ENCODE results near the gene RGS10. TPM values are rescaled to one million over a fixed set of nuclear protein-coding genes. Genes with fewer than 3 reads are reported as not detected.
A peak's percentile ranks its signal among the peaks of the same experiment; 100 is the strongest.

RGS10 gene
- 1 to 10 TPM; 4.3 to 7.5 TPM for total RNA-seq
- 9.8 TPM for polyA plus RNA-seq (2013, experiment 1 of 2)
- polyA plus RNA-seq (2013, experiment 2 of 2), result 8.5 TPM
- long read RNA-seq, experiment 1, partial matches to known transcripts, result 1 of 4 reads
- long read RNA-seq, experiment 1, other reads (novel, unspliced or antisense), result 0 of 4 reads
- long read RNA-seq, experiment 2, partial matches to known transcripts, result 0 of 2 reads
- long read RNA-seq, experiment 2, other reads (novel, unspliced or antisense), result 0 of 2 reads
- long read RNA-seq, experiment 3, partial matches to known transcripts, result 0 of 3 reads
- long read RNA-seq, experiment 3, other reads (novel, unspliced or antisense), result 0 of 3 reads
- long read RNA-seq, experiment 4, transcript RGS10-202 (5 exons, 804 nt), result major isoform, 15 of 16 reads
- long read RNA-seq, experiment 4, partial matches to known transcripts, result 0 of 16 reads
- long read RNA-seq, experiment 4, other reads (novel, unspliced or antisense), result 1 of 16 reads

- Histone ChIP-seq H3K9ac (ENCODE audit: extremely low read depth, low read length, poor library complexity, severe bottlenecking) (no peak within 1 kb of the TSS), H3K27me3 (ENCODE audit: control insufficient read depth, insufficient read depth, low read length, poor library complexity, severe bottlenecking) (peaks cover 74% of the 10 kb centered on the region), H3K4me1 (ENCODE audit: control insufficient read depth, insufficient read depth, low read length) (peaks cover 4% of the 10 kb centered on the region), H3K27ac (ENCODE audit: low read depth, low read length) (no peak within 1 kb of the TSS), H3K9me3 (ENCODE audit: control insufficient read depth, low read length) (no peaks in the 10 kb centered on the region), H3K36me3 (ENCODE audit: control insufficient read depth, insufficient read depth, low read length) (no peaks in the 10 kb centered on the region), H3K4me3 (ENCODE audit: low read length) (peak within 1 kb of the TSS; percentile 76)
- H3K36me3 Mint-ChIP-seq (ENCODE audit: low read depth), result no peaks in the 10 kb centered on the region
- H3K27me3 Mint-ChIP-seq (ENCODE audit: insufficient read depth), result peaks cover 80% of the 10 kb centered on the region
- no peak for TF ChIP-seq CTCF (conservative IDR thresholded peaks at IDR 0.05)
- H3K27ac Mint-ChIP-seq, result no peak within 1 kb of the TSS
- H3K9me3 Mint-ChIP-seq, result no peaks in the 10 kb centered on the region
- H3K4me1 Mint-ChIP-seq, result peaks cover 21% of the 10 kb centered on the region
- peak; percentile 86 for DNase-seq
- 0 to 2% methylated on average over 11 to 75 of the region's 76 CpGs for WGBS, 2 experiments (ENCODE audit: insufficient coverage in 1 of 2, insufficient read length in 1 of 2)
- H3K4me3 Mint-ChIP-seq, result peak within 1 kb of the TSS; percentile 59
These were observed at the start of gene RGS10 for GRCh38 chr10:119542357-119542987. RGS10 (minus strand) TSS chr10:119542719; CDS start chr10:119542638, 81 bp downstream.

- Histone ChIP-seq H3K27ac (ENCODE audit: low read depth, low read length) (no peak overlapping the region), H3K36me3 (ENCODE audit: control insufficient read depth, insufficient read depth, low read length) (peaks cover 66% of the 10 kb centered on the region), H3K9ac (ENCODE audit: extremely low read depth, low read length, poor library complexity, severe bottlenecking) (no peak overlapping the region), H3K27me3 (ENCODE audit: control insufficient read depth, insufficient read depth, low read length, poor library complexity, severe bottlenecking) (no peaks in the 10 kb centered on the region), H3K9me3 (ENCODE audit: control insufficient read depth, low read length) (no peaks in the 10 kb centered on the region), H3K4me1 (ENCODE audit: control insufficient read depth, insufficient read depth, low read length) (peaks cover 5% of the 10 kb centered on the region), H3K4me3 (ENCODE audit: low read length) (no peak overlapping the region)
- no peak for TF ChIP-seq CTCF (conservative IDR thresholded peaks at IDR 0.05)
- no peaks in the 10 kb centered on the region for H3K9me3 Mint-ChIP-seq
- peaks cover 10% of the 10 kb centered on the region for H3K4me1 Mint-ChIP-seq
- DNase-seq, result no peak
- no peak overlapping the region for H3K4me3 Mint-ChIP-seq
- H3K27me3 Mint-ChIP-seq (ENCODE audit: insufficient read depth), result no peaks in the 10 kb centered on the region
- no peak overlapping the region for H3K27ac Mint-ChIP-seq
- H3K36me3 Mint-ChIP-seq (ENCODE audit: low read depth), result peaks cover 23% of the 10 kb centered on the region
- WGBS, 2 experiments (ENCODE audit: insufficient coverage in 1 of 2, insufficient read length in 1 of 2), result 93 to 96% methylated on average over 4 of the region's 4 CpGs
These were observed 45.6 kb upstream of the RGS10 start for GRCh38 chr10:119588071-119588470.

- Mint-ChIP-seq H3K4me1 (no peaks in the 10 kb centered on the region), H3K36me3 (ENCODE audit: low read depth) (peaks cover 63% of the 10 kb centered on the region), H3K27me3 (ENCODE audit: insufficient read depth) (no peaks in the 10 kb centered on the region), H3K27ac (no peak overlapping the region), H3K9me3 (no peaks in the 10 kb centered on the region), H3K4me3 (no peak overlapping the region)
- Histone ChIP-seq H3K9me3 (ENCODE audit: control insufficient read depth, low read length) (no peaks in the 10 kb centered on the region), H3K9ac (ENCODE audit: extremely low read depth, low read length, poor library complexity, severe bottlenecking) (no peak overlapping the region), H3K27ac (ENCODE audit: low read depth, low read length) (no peak overlapping the region), H3K36me3 (ENCODE audit: control insufficient read depth, insufficient read depth, low read length) (peaks cover 95% of the 10 kb centered on the region), H3K4me1 (ENCODE audit: control insufficient read depth, insufficient read depth, low read length) (no peaks in the 10 kb centered on the region), H3K4me3 (ENCODE audit: low read length) (no peak overlapping the region), H3K27me3 (ENCODE audit: control insufficient read depth, insufficient read depth, low read length, poor library complexity, severe bottlenecking) (no peaks in the 10 kb centered on the region)
- no peak for DNase-seq
- 94 to 100% methylated on average over 1 to 3 of the region's 3 CpGs for WGBS, 2 experiments (ENCODE audit: insufficient coverage in 1 of 2, insufficient read length in 1 of 2)
- TF ChIP-seq CTCF (conservative IDR thresholded peaks at IDR 0.05), result no peak
These were observed 35.8 kb upstream of the RGS10 start for GRCh38 chr10:119578355-119578754.

All from endodermal cell (in vitro differentiated cells).